GM19463 (cell line): ENCODE measurements around the gene KLHL33.

ENCODE experiments used
- ATAC-seq: cut with Tn5 transposase; IDR thresholded peaks from one replicate; pipeline ENCODE4 v1.9.1; 2021; ENCODE audit warnings: mild to moderate bottlenecking, moderate library complexity; ENCODE audit not compliant: unreplicated experiment

KLHL33 gene

GRCh38 chr14:20376071-20376588 lies 59.8 kb downstream of the KLHL33 start:
- ATAC-seq, result no peak
